ENCODE results near the gene PPFIA1. TPM values are rescaled to one million over a fixed set of nuclear protein-coding genes. Genes with fewer than 3 reads are reported as not detected.

Gene PPFIA1
- total RNA-seq = 30.8 and 34.4 TPM in 2 replicates

GRCh38 chr11:70270104-70270876 is at the start of gene PPFIA1:
TSS of gene PPFIA1 (plus strand) at chr11:70270690. CDS start at chr11:70272173, 1,483 bp downstream.

GRCh38 chr11:70397983-70398833 is 127.7 kb downstream of the PPFIA1 start, which contains the start of gene CTTN:
TSS of gene CTTN (plus strand) at chr11:70398529. CDS start at chr11:70407298, 8,769 bp downstream.

Other genes with a start within 250 kb of the PPFIA1 start
- 0.19 TPM in 1 of 2 replicates, not detected in the other for gene ANO1, start 192.4 kb upstream of the PPFIA1 start, total RNA-seq
- gene FADD, start 67.4 kb upstream of the PPFIA1 start, total RNA-seq = 23.5 and 30.6 TPM in 2 replicates
- gene CTTN, start 127.8 kb downstream of the PPFIA1 start, total RNA-seq = 194 and 331 TPM in 2 replicates